NCI-H345 treated with DMSO at 0.1 percent for 48 hours (cell line): ENCODE results near the gene KCNK4.
"Not testable (repeated sequence)": the region's sequence is repeated elsewhere in the genome, so short reads cannot be mapped to it uniquely, and the experiment has no call there.

ENCODE experiments used
- DNase-seq: peaks from one replicate; lab custom pipeline; 2025; ENCODE audit not compliant: unreplicated experiment; lab: John Stamatoyannopoulos, UW

Gene KCNK4

DNA sequence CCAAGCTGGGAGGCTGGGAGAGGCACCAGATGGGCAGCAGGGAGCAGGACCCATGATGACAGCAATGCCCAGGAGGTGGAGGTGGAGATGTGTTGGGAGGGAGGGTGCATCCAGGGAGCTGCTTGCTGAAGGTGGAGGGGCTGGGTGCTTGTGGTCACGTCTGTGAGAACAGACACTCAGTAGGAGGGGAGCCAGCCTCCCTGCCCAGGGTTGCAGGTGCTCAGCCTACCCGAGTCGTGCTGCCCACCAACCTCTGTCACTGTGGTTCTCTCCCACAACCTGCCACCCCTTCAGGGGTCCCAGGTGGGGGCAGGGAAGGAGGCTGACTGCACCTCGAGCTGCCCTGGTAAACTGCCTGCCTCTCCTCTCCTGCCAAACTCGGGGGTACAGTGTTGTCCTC is 32.3 kb downstream of the KCNK4 start:
- DNase-seq: no peak

DNA sequence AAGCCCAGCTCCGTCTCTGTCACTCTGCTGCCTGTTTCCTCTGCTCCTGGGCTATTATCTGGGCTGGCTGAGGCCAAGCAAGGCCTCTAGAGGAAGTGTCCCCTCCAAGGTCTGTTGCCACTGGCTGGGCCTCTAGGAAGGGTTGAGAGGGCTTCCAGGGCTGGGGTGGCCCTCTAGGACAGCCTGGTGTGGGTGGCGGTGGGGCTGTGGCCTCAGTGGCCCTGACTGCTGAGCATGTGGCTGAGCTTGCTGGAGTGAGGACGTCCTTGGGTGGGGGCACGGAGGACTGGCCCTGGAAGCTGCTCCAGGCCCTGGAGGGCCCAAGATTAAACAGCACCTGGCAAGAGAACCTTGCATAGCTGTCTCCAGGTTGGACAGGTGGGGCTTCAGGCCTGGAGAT is 32.9 kb downstream of the KCNK4 start:
- DNase-seq: not testable (repeated sequence)

DNA sequence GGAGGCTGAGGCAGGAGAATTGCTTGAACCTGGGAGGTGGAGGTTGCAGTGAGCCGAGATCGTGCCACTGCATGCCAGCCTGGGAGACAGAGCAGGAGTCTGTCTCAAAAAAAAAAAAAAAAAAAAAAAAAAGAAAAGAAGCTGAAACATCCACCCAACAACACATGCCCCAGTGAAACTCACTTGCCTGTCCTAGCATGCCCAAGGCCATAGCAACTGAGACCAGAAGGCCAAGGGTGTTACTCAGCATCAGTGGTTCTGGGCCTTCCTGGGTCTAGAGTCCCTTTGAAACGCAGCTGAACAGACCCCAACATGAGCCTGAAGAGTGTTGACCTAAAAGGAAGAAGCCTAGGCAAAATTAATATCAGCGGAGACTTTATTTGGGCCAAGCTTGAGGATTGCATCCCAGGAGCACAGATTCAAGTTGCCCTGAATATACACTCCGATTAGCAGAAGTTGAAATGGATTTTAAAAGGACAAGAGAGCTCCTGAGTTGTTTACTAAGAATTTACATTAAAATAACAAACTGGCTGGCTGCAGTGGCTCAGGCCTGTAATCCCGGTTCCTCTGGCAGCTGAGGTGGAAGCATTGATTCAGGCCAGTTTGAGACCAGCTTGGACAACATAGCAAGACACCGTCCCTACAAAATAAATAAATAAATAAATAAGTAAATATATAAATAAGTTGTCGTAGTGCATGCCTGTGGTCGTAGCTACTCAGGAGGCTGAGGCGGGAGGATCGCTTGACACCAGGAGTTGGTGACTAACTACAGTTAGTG is 33.8 kb downstream of the KCNK4 start:
- DNase-seq: no peak

DNA sequence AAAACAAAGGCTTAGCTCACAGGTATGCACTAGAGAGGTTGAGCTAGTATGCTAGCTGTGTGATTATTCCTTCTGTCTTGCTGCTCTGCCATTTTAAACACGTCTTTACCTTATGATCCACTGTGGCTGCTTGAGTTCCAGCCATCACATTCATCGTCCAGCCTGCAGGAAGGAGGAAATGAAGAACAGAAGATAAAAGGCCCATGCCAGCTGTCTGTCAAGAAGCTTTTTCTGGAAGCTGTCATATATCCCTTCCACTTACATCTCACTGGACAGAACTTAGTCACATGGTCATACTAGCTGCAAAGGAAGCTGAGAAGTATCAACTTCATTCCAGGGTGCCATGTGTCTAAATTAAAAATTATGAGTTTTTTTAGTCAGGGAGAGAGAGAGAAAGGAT is 36.3 kb downstream of the KCNK4 start:
- DNase-seq: no peak

DNA sequence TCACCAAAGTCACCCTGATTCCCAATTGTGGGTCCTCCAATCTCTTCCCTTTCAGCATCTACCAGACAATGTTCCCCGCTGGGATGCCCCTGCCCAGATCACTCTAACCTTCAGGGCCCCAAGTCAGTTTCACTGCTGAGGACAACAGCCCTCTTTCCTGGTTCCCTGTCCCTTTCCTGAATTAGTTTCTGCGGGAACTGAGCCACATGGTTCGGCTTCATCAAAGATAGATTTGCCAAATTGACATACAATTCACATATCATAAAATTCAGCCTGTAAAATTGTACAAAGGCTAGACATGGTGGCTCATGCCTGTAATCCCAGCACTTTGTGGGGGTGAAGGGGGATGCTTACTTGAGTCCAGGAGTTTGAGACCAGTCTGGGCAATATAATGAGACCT is 36.9 kb downstream of the KCNK4 start:
- no peak for DNase-seq

DNA sequence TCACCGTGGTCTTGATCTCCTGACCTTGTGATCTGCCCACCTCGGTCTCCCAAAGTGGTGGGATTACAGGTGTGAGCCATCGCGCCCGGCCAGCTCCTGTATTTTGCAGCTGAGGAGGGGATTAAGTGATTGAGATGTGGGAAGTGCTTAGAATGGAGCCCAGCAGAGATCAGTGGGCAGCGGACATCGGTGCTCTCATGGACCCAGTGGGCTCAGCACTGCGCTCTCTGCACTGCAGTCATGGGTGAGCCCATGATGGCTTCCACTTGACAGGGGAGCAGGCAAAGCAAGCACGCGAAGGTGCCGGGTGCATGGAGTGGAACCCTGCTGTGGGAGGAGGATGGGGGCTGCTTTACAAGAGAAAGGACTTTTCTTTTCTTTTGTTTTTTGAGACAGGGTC is 39.8 kb downstream of the KCNK4 start:
- no peak for DNase-seq

DNA sequence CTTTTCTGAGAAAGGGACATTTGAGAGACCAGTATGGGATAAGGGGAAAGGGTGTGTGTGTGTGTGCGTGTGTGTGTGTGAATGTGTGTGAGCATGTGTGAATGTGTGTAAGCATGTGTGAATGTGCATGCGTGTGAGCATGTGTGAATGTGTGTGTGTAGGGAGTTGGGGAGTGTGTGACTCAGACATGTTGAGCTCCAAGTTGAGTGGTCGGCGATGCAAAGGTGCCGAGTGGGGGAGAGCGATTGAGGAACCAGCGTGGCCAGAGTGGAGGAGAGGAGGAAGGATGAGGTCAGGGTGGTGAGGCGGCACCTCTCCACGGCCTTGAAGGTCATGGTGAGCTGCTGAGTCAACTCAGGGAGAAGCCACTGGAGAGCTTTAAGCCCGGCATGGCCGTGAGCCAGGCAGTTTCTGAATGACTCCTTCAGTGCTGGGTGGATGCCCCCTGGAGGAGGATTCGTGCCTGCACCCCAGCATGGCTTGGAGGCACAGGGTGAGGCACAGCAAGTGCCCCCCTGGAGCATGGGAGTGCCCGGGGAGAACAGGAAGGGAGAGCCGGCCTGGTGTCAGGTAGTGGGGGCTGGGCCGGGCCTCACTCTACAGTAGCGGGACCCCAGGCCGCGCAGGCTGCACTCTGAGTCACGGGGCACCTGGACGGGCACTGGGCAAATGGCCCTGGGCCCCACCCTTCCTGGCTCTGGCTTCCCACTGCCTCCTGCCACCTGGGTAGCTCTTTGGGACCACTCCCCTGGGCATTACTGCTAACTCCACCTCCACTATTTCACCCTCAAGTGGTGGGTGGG is 40.7 kb downstream of the KCNK4 start:
- DNase-seq: peak; percentile 15

DNA sequence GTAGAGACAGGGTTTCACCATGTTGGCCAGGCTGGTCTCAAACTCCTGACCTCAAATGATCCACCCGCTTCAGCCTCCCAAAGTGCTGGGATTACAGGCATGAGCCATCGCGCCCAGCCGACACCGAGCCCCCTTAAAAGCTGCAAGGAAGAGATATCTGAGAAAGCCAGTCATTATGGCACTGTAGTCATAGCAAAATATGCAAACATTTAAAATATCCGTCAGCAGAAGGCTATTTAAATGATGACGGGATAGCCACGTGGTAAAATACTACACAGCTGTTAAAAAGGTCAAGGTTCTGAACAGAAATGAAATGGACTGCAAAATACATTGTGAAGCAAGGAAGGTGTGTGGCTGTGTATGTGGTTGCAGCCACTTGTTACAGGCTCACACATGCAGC is 42.5 kb downstream of the KCNK4 start:
- DNase-seq: no peak

DNA sequence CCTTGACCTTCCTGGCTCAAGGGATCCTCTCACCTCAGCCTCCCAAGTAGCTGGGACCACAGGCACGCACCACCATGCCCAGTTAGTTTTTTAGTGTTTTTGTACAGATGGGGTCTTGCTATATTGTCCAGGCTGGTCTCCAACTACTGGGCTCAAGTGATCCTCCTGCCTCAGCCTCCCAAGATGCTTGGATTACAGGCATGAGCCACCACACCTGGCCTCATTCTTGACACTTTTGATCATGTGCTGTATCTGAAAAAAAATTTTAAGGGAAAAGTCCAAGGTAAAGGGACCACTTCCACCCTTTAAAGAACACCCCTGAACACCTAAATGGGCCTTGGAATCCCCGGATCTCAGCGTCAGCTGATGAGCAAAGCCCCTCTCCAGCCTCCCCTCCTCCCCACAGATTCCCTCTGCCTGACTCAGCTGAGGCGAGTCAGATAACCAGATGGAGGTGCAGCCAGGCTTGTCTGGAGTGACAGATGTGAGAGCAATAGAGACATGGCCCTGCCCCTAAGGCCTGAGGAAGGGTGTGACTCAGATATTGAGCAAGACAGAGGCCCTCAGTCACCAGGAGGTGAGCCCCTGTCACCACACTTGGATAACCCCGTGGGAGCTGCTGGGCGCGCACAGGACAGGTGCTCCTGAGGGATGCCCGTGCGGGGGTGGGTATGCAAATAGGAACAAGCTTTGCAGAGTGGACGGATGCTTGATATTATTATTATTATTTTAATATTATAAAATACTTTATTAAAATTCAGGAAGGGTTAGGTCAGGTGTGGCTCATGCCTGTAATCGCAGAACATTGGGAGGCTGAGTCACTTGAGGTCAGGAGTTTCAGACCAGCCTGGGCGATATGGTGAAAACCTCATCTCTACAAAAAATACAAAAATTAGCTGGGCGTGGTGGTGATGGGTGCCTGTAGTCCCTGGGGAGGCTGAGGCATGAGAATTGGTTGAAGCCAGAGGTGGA is 43.9 kb downstream of the KCNK4 start:
- DNase-seq: peak; percentile 70

DNA sequence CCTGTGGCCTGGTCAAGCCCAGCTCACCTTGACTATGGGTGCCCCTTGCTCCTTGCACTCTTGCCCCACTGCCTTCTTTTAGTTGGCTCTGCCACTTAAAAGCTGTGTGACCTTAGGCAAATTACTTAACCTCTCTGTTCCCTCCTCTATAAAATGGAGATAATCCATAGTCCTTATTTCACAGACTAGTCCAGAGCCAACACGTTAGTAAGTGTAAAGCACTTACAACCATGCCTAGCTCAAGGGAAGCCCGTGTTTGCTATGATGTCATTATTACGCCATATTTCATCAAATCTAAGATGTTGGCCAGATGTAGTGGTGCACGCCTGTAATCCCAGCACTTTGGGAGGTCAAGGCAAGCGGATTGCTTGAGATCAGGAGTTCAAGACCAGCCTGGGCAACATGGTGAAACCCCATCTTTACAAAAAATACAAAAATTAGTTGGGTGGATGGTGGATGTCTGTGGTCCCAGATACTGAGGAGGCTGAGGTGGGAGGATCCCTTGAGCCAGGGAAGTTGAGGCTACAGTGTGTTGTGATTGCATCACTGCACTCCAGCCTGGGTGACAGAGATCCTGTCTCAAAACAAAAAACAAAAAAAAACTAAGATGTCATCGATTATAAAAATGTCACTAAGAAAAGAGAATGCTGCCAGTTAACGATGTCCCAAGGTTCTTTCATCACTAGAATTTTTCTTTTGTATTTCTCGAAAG is 46.6 kb downstream of the KCNK4 start:
- DNase-seq: no peak

DNA sequence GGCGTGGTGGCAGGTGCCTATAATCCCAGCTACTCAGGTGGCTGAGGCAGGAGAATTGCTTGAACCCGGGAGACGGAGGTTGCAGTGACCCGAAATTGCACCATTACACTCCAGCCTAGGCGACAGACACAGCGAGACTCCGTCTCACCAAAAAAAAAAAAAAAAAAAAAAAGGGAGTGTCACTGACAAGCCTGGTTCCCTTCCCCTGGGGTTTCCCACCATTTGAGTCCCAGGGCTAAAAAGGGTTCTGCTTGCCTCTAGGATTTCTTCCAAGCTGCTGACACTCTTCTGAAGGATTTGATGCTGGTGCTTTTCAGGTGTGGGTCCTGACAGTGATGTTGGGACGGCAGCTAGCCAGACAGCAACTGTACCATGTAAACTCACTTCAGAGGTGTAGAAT is 47.6 kb downstream of the KCNK4 start:
- no peak for DNase-seq

DNA sequence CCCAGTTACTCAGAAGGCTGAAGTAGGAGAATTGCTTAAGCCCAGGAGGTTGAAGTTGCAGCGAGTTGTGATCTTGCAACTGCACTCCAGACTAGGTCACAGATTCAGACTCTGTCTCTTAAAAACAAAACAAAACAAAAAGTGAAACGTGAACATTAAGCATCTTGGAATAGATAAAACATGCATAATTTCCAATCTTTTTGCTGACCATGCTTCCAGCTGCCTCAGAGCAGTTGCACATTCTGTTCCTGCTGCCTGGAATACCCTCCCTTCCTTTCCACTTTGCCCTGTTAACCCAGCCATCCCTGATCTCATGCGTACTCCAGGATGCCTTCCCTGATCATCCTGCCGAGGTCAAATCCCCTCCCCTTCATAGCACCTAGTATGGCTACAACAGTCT is 48.2 kb downstream of the KCNK4 start:
- no peak for DNase-seq

DNA sequence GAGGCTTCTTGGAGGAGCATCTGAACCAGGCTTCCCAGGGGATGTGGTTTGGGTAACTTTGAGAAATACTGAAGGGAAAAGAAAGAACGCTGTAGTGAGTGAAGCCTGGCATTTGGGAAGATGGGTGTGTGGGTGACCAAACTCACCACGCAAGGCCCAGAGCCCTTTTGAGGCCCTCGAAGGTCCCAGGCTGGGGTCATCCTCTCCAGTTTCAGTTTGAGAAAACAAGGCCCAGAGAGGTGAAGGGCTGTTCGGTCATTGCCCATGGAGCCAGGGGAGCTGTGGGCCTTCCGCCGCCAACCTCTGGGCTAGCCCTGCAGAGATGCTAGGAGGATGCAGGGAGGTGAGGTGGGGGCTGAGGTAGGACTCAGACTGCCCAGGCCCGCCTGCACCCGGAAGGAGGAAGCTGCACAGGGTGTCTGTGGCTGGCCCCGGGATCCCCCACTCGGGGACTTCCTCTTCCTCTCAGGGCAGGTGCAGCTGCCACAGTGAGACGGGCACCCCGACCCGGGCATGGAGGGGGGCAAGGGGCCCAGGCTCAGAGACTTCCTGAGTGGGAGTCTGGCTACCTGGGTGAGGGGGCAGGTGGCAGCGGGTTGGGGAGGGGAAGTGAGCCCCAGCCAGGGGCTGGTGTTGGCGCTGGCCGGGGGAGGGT is 48.8 kb downstream of the KCNK4 start, which contains the start of gene CCDC88B:
Gene CCDC88B (plus strand): TSS at position 451 of the 655 bp plus-strand sequence. CDS start 63 bp downstream, at position 514.
- no peak for DNase-seq

DNA sequence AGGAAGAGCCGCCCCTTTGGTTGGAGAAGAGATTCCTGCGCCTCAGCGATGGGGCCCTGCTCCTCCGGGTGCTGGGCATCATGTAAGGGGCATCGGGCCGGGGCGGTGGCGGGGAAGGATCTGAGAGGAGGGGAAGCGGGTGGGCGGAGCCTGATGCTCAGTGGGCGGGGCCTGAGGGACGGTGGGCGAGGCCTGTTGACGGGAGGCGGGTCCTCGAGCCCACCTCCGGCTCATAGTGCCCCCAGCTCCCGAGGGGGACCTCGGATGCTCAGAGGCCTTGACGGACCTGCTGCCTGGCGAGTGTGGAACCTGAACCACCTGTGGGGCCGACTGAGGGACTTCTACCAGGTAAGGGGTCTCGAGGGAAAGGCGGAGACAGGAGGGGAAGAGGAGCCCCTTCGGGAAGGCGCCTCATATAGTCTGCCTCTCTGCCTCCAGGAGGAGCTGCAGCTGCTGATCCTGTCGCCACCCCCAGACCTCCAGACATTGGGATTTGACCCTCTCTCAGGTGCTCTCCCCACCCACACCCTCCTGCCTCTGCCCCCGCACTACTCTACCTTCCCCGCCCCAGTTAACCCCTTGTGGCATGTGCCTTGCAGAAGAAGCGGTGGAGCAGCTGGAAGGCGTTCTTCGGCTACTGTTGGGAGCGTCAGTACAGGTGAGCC is 49.7 kb downstream of the KCNK4 start:
- DNase-seq: no peak

DNA sequence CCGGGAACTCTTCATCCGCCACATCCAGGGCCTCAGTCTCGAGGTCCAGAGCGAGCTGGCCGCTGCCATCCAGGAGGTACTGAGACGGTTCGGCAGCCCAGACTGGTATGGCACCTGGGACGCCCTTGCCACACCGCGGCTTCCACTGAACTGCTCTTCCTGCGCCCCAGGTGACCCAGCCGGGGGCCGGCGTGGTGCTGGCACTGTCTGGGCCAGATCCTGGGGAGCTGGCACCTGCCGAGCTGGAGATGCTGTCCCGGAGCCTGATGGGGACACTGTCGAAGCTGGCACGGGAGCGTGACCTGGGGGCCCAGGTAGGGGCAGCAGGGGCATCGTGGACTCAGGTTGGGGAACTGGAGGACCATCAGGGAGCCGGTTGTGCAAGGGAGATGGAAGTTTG is 50.3 kb downstream of the KCNK4 start:
- DNase-seq: no peak

DNA sequence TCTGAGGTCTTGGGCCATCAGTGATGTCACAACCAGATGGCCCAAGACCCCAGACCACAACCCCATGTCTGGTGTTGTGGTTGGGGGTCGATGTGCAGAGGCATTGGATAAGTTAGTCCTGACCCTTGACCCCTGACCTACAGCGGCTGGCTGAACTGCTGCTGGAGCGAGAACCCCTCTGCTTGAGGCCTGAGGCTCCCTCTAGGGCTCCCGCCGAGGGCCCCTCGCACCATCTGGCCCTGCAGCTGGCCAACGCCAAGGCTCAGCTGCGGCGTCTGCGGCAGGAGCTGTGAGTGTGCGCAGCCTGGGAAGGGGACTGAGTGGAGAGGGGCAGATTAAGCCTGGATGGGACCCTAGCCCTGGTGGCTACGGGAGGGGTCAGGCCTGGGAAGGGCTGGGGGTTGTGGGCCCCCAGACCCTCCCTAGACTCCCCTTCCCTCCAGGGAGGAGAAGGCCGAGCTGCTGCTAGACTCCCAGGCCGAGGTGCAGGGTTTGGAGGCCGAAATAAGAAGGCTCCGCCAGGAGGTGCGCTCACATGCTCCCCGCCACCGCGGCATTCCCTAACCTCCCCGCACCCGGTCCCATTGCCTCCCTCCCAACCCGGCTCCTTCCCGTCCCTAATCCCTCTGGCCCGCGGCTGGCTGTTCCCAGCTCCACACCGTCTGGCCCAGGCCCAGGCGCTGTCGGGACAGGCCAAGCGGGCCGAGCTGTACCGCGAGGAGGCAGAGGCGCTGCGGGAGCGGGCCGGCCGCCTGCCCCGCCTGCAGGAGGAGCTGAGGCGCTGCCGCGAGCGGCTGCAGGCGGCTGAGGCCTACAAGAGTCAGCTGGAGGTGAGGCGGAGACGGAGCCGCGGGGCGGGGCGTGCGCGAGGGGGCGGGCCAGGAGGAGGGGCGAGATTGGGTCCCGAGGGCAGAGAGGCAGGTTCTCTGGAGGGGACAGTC is 51.0 kb downstream of the KCNK4 start:
- DNase-seq: peak; percentile 45

DNA sequence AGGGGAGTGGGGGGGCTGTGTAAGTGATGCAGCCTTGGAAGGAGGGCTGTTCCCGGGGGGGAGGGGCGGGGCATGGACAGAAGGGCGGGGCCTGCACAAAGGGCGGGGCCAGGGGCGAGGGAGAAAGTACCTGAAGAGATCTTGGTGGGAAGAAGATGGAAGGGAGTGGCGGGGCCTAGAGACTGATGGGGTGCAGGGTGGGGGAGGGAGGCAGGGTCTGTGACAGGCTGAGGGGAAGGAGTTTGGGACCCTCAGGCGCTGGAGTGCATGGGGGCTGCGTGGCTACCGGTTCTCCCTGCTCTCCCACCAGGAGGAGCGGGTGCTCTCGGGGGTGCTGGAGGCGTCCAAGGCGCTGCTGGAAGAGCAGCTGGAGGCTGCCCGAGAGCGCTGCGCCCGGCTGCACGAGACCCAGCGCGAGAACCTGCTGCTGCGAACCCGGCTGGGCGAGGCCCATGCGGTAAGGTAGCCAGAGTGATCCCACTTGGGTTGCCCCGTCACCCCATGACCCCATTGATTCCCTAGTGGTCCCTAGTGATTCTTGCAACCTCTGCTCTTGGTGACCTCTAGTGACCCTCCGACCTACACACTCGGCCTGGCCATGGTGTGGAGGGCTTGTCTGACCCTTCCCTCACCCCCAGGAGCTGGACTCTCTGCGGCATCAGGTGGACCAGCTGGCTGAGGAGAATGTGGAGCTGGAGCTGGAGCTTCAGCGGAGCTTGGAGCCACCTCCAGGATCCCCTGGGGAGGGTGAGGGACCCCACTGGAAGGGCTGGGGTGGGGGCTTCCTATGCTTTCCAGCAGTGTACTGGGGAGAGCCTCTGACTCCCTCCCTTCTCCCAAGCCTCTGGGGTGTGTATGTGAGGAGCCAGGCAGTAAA is 52.0 kb downstream of the KCNK4 start:
- DNase-seq: no peak
